Measurements from ENCODE around the gene SERTAD3. TPM values are rescaled to one million over a fixed set of nuclear protein-coding genes. Genes with fewer than 3 reads are reported as not detected.
A peak's percentile ranks its signal among the peaks of the same experiment; 100 is the strongest.

SERTAD3 gene
- total and polyA plus RNA-seq, 2 of the 4 experiments (the other 2 are of a cell fraction) = 20.5 to 23.3 TPM

- H2AK5ac ChIP-seq (ENCODE audit: low read depth, low read length) = peak overlapping the region; percentile 27
- peaks cover 8% of the 10 kb centered on the region; the same call in 1 of the 2 replicates for H4K20me1 ChIP-seq (ENCODE audit: insufficient read depth, low read length)
- intact Hi-C loops (cut with micrococcal nuclease) (loop anchor here (1.0 to 10.0 kb wide), 5 partner anchors 44 to 227 kb away; partner anchors contain the start of genes C19orf47 and PLD3), in situ Hi-C loops (cut with MboI; ENCODE audit: low sequenced_read_pairs) (no loop called here), dilution Hi-C loops (cut with HindIII; ENCODE audit: low sequenced_read_pairs, unreplicated experiment) (no loop called here)
- H3K4me2 ChIP-seq (ENCODE audit: low read depth, low read length) = peak overlapping the region; percentile 67
- H3K14ac ChIP-seq (replicated peaks; ENCODE audit: low read depth, low read length) = no peak overlapping the region; the same call in 1 of the 2 replicates
- peaks cover 9% of the 10 kb centered on the region for H3K9me1 ChIP-seq (ENCODE audit: insufficient read depth, low read length)
- BruUV-seq (replicated peaks) = no TSS peak
- ChIA-PET CTCF (interaction anchor here (0.6 to 1.8 kb wide), 6 partner anchors 8 to 160 kb away, joined by 3 to 8 read pairs (median 4); no protein-coding TSS in a partner anchor), POLR2A (ENCODE audit: unreplicated experiment) (interaction anchor here (0.5 to 0.8 kb wide), 3 partner anchors 12 to 194 kb away, joined by 3 read pairs; no protein-coding TSS in a partner anchor)
- H4K91ac ChIP-seq (ENCODE audit: insufficient read depth, low read depth, low read length) = no peak overlapping the region
- H3K27me3 ChIP-seq (ENCODE audit: control insufficient read depth, insufficient read depth, low read length) = no peaks in the 10 kb centered on the region
- H3K4me1 ChIP-seq (ENCODE audit: control insufficient read depth, insufficient read depth, low read length) = peaks cover 9% of the 10 kb centered on the region
- DNase-seq = no peak
- H2AK9ac ChIP-seq (replicated peaks; ENCODE audit: low read depth, low read length, poor library complexity) = peak overlapping the region; percentile 89
- H3K9me3 ChIP-seq (ENCODE audit: control insufficient read depth, insufficient read depth, low read length) = no peaks in the 10 kb centered on the region
- H3K79me1 ChIP-seq (ENCODE audit: low read depth in 1 of 2, low read length in 2 of 2) = peaks cover 6 to 24% of the 10 kb centered on the region in 2 experiments; a peak in 2 of 4 replicates
- no peak for ATAC-seq (ENCODE audit: low read depth)
- no peak overlapping the region for H3K23ac ChIP-seq (ENCODE audit: low read depth, low read length)
- peak overlapping the region; percentile 98 for H2BK120ac ChIP-seq (ENCODE audit: low read depth, low read length)
- peak overlapping the region; percentile 52 for H3K4me3 ChIP-seq (ENCODE audit: insufficient read depth, low read depth, low read length)
- 0 out of 3 replicates have a peak overlapping the region, but pooled peaks have one; percentile 95 for H2BK15ac ChIP-seq (ENCODE audit: low read depth, low read length)
- peak overlapping the region; percentile 97 for H3K27ac ChIP-seq (ENCODE audit: insufficient read depth, low read length)
- H4K8ac ChIP-seq (ENCODE audit: low read depth in 2 of 2, low read length in 2 of 2) = peak overlapping the region; percentile 89 to 99; a peak in 3 of 4 replicates
- H2AFZ ChIP-seq (replicated peaks; ENCODE audit: low read length, poor library complexity) = peak overlapping the region; percentile 100
- no peak overlapping the region for H3K18ac ChIP-seq (ENCODE audit: low read depth, low read length)
- H3K4ac ChIP-seq (ENCODE audit: low read depth, low read length) = peak overlapping the region; percentile 98; the same call in 1 of the 2 replicates
- H3K36me3 ChIP-seq (ENCODE audit: control insufficient read depth, insufficient read depth, low read length) = peaks cover 12% of the 10 kb centered on the region
- TF ChIP-seq CEBPB (IDR thresholded peaks at IDR 0.05; ENCODE audit: low read depth, low read length) = no peak
- no peak for TF ChIP-seq MAFK (IDR thresholded peaks at IDR 0.05; ENCODE audit: low read depth, low read length)
- TF ChIP-seq RAD21 (IDR thresholded peaks at IDR 0.05; ENCODE audit: low read length) = no peak
- no peak for TF ChIP-seq BHLHE40 (IDR thresholded peaks at IDR 0.05; ENCODE audit: low read depth, low read length)
- TF ChIP-seq USF2 (IDR thresholded peaks at IDR 0.05; ENCODE audit: low read depth, low read length) = no peak
- no peak for TF ChIP-seq CTCF (conservative IDR thresholded peaks at IDR 0.05; ENCODE audit: low read depth, low read length)
- TF ChIP-seq SMC3 (IDR thresholded peaks at IDR 0.05; ENCODE audit: low read depth, low read length) = no peak
- no peak for TF ChIP-seq RCOR1 (IDR thresholded peaks at IDR 0.05; ENCODE audit: insufficient replicate concordance, low read length)
- no peak for TF ChIP-seq ELK1 (IDR thresholded peaks at IDR 0.05; ENCODE audit: borderline replicate concordance, low read depth, low read length)
- no peak for TF ChIP-seq CHD1 (IDR thresholded peaks at IDR 0.05; ENCODE audit: low read depth, low read length)
- TF ChIP-seq RFX5 (IDR thresholded peaks at IDR 0.05; ENCODE audit: low read depth, low read length) = no peak
- TF ChIP-seq POLR2A (IDR thresholded peaks at IDR 0.05; ENCODE audit: low read depth, low read length) = no peak
- TF ChIP-seq MAZ (IDR thresholded peaks at IDR 0.05; ENCODE audit: borderline replicate concordance, low read depth, low read length) = no peak
- no peak overlapping the region for H3K56ac ChIP-seq (ENCODE audit: extremely low read depth, insufficient read depth, low read length)
- H2BK20ac ChIP-seq (ENCODE audit: low read depth, low read length) = no peak overlapping the region
- 0 out of 2 replicates have a peak overlapping the region, but pooled peaks have one; percentile 85 for H3K9ac ChIP-seq (ENCODE audit: low read depth, low read length)
- H2BK5ac ChIP-seq (ENCODE audit: low read depth, low read length, poor library complexity, severe bottlenecking) = peak overlapping the region; percentile 98
- 60% methylated on average over 4 of the region's 14 CpGs; no CpG with 5 or more reads in 1 of the 2 experiments for WGBS, 2 experiments (ENCODE audit: extremely low coverage in 2 of 2, insufficient read length in 1 of 2)
- no peak overlapping the region; the same call in 1 of the 2 replicates for H4K5ac ChIP-seq (ENCODE audit: low read depth, low read length)
Measured at GRCh38 chr19:40420451-40420765, 23.7 kb downstream of the SERTAD3 start.

Measured in IMR-90 (cell line).